SK-N-SH (cell line): ENCODE data around the gene TMEM221. TPM values are rescaled to one million over a fixed set of nuclear protein-coding genes. Genes with fewer than 3 reads are reported as not detected.
A peak's percentile ranks its signal among the peaks of the same experiment; 100 is the strongest.

Experiments
- CTCF ChIA-PET: fragments of 300-600, 350-600 bp; formaldehyde crosslinking; extraction: SDS; loops from one replicate; lab custom pipeline; 2021; lab: Yijun Ruan, JAX
- POLR2A ChIA-PET: fragments of 350-600 bp; sonication (Branson Sonifier 250); formaldehyde crosslinking; extraction: SDS; loops from one replicate; lab custom pipeline; 2020; ENCODE audit warnings: antibody characterized with exemption, inconsistent platforms; lab: Yijun Ruan, JAX
- DNase-seq: peaks from one replicate; pipeline ENCODE4 v3.0.0; 2012
- H2AFZ ChIP-seq: fragments of 200-600 bp; sonication (generic); 2 replicates; pipeline ENCODE4 v1.8.1; 2016; ENCODE audit warnings: antibody characterized with exemption, mild to moderate bottlenecking, low read depth
- H3F3A ChIP-seq: fragments of 200-600 bp; sonication (generic); replicated peaks from 2 replicates; pipeline ENCODE3; 2016; ENCODE audit warnings: antibody characterized with exemption, mild to moderate bottlenecking; ENCODE audit not compliant: insufficient read depth
- H3K27ac ChIP-seq, 2 experiments: fragments of 200-500 bp in 1 of 2; fragments of 200-600 bp in 1 of 2; sonication (Bioruptor generic) in 1 of 2; sonication (generic), shearing (Covaris generic) in 1 of 2; 2 replicates each; pipeline versions ENCODE4 v1.5.1 to v1.6.1; 2014 to 2016; ENCODE audit warnings: low read depth in 2 of 2, inconsistent platforms in 1 of 2, low read length in 1 of 2, mild to moderate bottlenecking in 1 of 2, mixed read lengths in 1 of 2
- H3K27me3 ChIP-seq: fragments of 200-600 bp; sonication (generic), shearing (Covaris generic); 2 replicates; pipeline ENCODE4 v1.6.1; 2016; ENCODE audit warnings: mixed run types; ENCODE audit not compliant: insufficient read depth
- H3K36me3 ChIP-seq, 2 experiments: fragments of 200-500 bp in 1 of 2; fragments of 200-600 bp in 1 of 2; sonication (Bioruptor generic) in 1 of 2; sonication (generic) in 1 of 2; replicated peaks in 1 of 2; 2 replicates each; pipeline versions ENCODE3 to v1.5.1; 2014 to 2016; ENCODE audit warnings: low read length in 1 of 2, mild to moderate bottlenecking in 1 of 2; ENCODE audit not compliant: insufficient read depth in 2 of 2, control insufficient read depth in 1 of 2
- H3K4me1 ChIP-seq, 2 experiments: fragments of 200-500 bp in 1 of 2; fragments of 200-600 bp in 1 of 2; sonication (Bioruptor generic) in 1 of 2; sonication (generic), shearing (Covaris generic) in 1 of 2; 2 replicates each; pipeline versions ENCODE4 v1.5.1 to v1.6.1; 2014 to 2016; ENCODE audit warnings: low read depth in 1 of 2, low read length in 1 of 2, mixed run types in 1 of 2; ENCODE audit not compliant: insufficient read depth in 2 of 2, control insufficient read depth in 1 of 2
- H3K4me2 ChIP-seq: fragments of 200-600 bp; sonication (generic), shearing (Covaris generic); 2 replicates; pipeline ENCODE4 v1.6.1; 2017; ENCODE audit warnings: mixed run types
- H3K4me3 ChIP-seq, 2 experiments: fragments of 200-500 bp in 1 of 2; fragments of 200-600 bp in 1 of 2; sonication (Bioruptor generic) in 1 of 2; sonication (generic), shearing (Covaris generic) in 1 of 2; 2 replicates each; pipeline versions ENCODE4 v1.5.1 to v1.8.1; 2014 to 2016; ENCODE audit warnings: low read depth in 2 of 2, inconsistent platforms in 1 of 2, low read length in 1 of 2, mild to moderate bottlenecking in 1 of 2, mixed read lengths in 1 of 2, moderate library complexity in 1 of 2
- H3K79me2 ChIP-seq: fragments of 200-600 bp; sonication (generic); 2 replicates; pipeline ENCODE4 v1.8.1; 2017; ENCODE audit warnings: mild to moderate bottlenecking; ENCODE audit not compliant: insufficient read depth
- H3K9ac ChIP-seq: fragments of 200-600 bp; sonication (generic); 2 replicates; pipeline ENCODE4 v1.6.1; 2017; ENCODE audit warnings: mixed run types
- H3K9me2 ChIP-seq: fragments of 200-600 bp; sonication (generic); 2 replicates; pipeline ENCODE4 v1.6.1; 2017; ENCODE audit warnings: mixed run types
- H3K9me3 ChIP-seq: fragments of 200-600 bp; sonication (generic); 2 replicates; pipeline ENCODE4 v1.6.1; 2017; ENCODE audit warnings: mixed run types, mild to moderate bottlenecking, moderate library complexity
- H4K20me1 ChIP-seq: fragments of 200-600 bp; sonication (generic); 2 replicates; pipeline ENCODE4 v1.6.1; 2017; ENCODE audit warnings: mild to moderate bottlenecking, mixed run types; ENCODE audit not compliant: insufficient read depth
- CHD2 ChIP-seq: fragments of 150-350 bp; IDR thresholded peaks from 2 replicates; pipeline ENCODE4 v1.6.1; 2018; ENCODE audit warnings: low read length; ENCODE audit not compliant: partially characterized antibody
- FOSL2 ChIP-seq: IDR thresholded peaks from 2 replicates; pipeline ENCODE4 v1.4.0; 2012; ENCODE audit warnings: low read depth, mild to moderate bottlenecking, moderate library complexity, borderline replicate concordance
- FOXM1 ChIP-seq: IDR thresholded peaks from 2 replicates; pipeline ENCODE4 v1.4.0; 2012; ENCODE audit warnings: low read depth, mild to moderate bottlenecking
- GATA2 ChIP-seq: sonication (generic); formaldehyde crosslinking; IDR thresholded peaks from 2 replicates; pipeline ENCODE4 v1.5.0; 2020; ENCODE audit warnings: mild to moderate bottlenecking, missing genetic modification reagents
- RCOR1 ChIP-seq: fragments of 150-350 bp; IDR thresholded peaks from 2 replicates; pipeline ENCODE4 v1.6.1; 2017; ENCODE audit warnings: antibody characterized with exemption, low read length
- REST ChIP-seq: IDR thresholded peaks from 2 replicates; pipeline ENCODE4 v1.6.1; 2012; ENCODE audit warnings: mild to moderate bottlenecking, low read depth, low read length, moderate library complexity
- YY1 ChIP-seq: IDR thresholded peaks from 2 replicates; pipeline ENCODE4 v1.4.0; 2012; ENCODE audit warnings: low read depth, mild to moderate bottlenecking
- WGBS: methylation state at CpG from one replicate; pipeline ENCODE4 v1.1.6; 2017; ENCODE audit warnings: low lambda C conversion rate; 5-methylcytosine and 5-hydroxymethylcytosine counted together
- polyA plus RNA-seq, 3 experiments: library from polyadenylated mRNA; depleted of rRNA; stranded (reverse); fragments of >200 nt; gene quantifications; 2 replicates each; pipeline ENCODE4 v1.2.3, GENCODE V29; 2012
- TF ChIP-seq, protein P1 (sequence below): fragments of 150-350 bp; IDR thresholded peaks from 2 replicates; pipeline ENCODE4 v1.6.1; 2016; ENCODE audit warnings: mild to moderate bottlenecking, low read depth, low read length
- TF ChIP-seq, protein P2 (sequence below): IDR thresholded peaks from 2 replicates; pipeline ENCODE4 v1.4.0; 2012; ENCODE audit warnings: low read depth

Gene TMEM221
- polyA plus RNA-seq, 1 of the 3 experiments (the other 2 are of a cell fraction), result 0.62 TPM

DNA sequence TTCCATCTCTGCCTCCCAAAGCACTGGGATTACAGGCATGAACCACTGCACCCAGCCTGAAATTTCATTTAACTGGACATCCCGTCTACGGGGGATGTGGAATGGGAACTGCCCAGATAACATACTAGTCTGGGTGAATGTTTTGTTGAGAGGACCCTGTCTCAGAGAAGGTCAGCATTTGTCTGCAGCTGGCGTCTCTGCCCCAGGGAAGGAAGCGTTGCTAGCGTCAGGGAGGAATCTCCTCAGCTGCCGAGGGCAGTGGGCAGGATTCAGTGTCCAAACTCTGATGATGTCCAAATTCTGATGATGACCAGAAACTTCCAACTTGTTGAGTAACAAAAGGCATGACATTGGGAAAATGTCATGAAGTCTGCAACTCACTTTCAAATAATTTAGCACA is 9.1 kb upstream of the TMEM221 start (continued):
- no peak for TF ChIP-seq REST
- TF ChIP-seq RCOR1, result no peak
- no peak for TF ChIP-seq FOXM1
- TF ChIP-seq CHD2, result no peak

- no peak overlapping the region for H3K4me3 ChIP-seq
- H3K36me3 ChIP-seq, result no peaks in the 10 kb centered on the region
- no peaks in the 10 kb centered on the region for H4K20me1 ChIP-seq
- no peak overlapping the region for H3K27ac ChIP-seq
- 79% methylated on average over 9 of the region's 11 CpGs for WGBS
- CTCF ChIA-PET, result interaction anchor here (1.7 kb wide), 1 partner anchor 9 kb away, joined by 8 read pairs; the partner anchor contains the start of gene TMEM221
- no peaks in the 10 kb centered on the region for H3K9me2 ChIP-seq
- H3K4me2 ChIP-seq, result no peak overlapping the region
- no peak overlapping the region for H3K9ac ChIP-seq
- DNase-seq, result no peak
- H3K4me1 ChIP-seq, result no peaks in the 10 kb centered on the region; a peak in 1 of 4 replicates
- H2AFZ ChIP-seq, result no peak overlapping the region
- H3K9me3 ChIP-seq, result no peaks in the 10 kb centered on the region
- H3F3A ChIP-seq, result no peaks in the 10 kb centered on the region
- TF ChIP-seq GATA2 (CRISPR knock-in tag), result no peak
- TF ChIP-seq, all 33 proteins: peak for 0
- H3K27me3 ChIP-seq, result peaks cover 29% of the 10 kb centered on the region
- H3K79me2 ChIP-seq, result no peaks in the 10 kb centered on the region
- POLR2A ChIA-PET, result no interaction called here
Observed at GRCh38 chr19:17456127-17456526, 7.7 kb upstream of the TMEM221 start.

DNA sequence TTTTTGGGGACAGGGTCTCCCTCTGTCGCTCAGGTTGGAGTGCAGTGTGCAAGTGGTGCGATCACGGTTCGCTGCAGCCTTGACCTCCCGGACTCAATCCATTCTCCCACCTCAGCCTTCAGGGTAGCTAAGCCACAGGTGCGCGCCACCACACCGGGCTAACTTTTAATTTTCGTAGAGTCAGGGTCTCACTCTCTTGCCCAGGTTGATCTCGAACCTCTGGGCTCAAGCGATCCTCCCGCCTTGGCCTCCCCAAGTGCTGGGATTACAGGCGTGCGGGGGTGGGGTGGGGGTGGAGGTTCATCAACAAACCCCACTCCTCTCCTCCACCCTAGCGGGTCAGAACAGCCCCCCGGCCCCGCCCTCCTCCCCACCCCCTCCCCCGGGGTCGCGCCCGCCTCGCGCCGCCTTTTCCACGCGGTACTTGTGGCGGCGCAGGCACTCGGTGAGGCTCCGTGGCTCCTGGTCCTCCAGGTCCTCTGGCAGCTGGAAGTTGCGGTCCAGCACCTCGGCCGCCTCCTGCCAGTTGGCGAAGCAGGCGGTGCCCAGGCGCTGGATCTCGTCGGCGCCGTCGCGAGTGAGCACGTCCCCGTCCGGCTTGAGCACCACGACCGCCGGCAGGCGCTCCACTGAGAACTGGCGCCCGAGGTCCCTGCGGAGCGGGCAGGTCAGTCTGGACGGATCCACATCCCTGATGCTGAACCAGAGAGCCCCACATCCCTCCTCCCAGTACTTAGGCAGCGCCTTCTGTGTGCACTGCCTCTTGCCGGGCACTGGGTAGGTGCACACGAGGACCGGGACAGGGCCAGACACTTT is 7.0 kb upstream of the TMEM221 start:
- Histone ChIP-seq H3F3A (no peaks in the 10 kb centered on the region), H3K79me2 (no peaks in the 10 kb centered on the region), H3K4me1 (no peaks in the 10 kb centered on the region; a peak in 1 of 4 replicates), H3K9me2 (no peaks in the 10 kb centered on the region), H3K4me2 (no peak overlapping the region), H4K20me1 (no peaks in the 10 kb centered on the region), H3K9ac (no peak overlapping the region), H3K36me3 (no peaks in the 10 kb centered on the region), H3K27ac (no peak overlapping the region), H3K9me3 (no peaks in the 10 kb centered on the region), H2AFZ (no peak overlapping the region), H3K27me3 (peaks cover 28% of the 10 kb centered on the region), H3K4me3 (no peak overlapping the region)
- peak; percentile 65 for DNase-seq
- POLR2A ChIA-PET, result no interaction called here
- CTCF ChIA-PET, result interaction anchor here (1.4 to 1.5 kb wide), 2 partner anchors 41 to 196 kb away, joined by 3 read pairs; no protein-coding TSS in a partner anchor
- WGBS, result 12% methylated on average over 17 of the region's 58 CpGs
- no peak for TF ChIP-seq YY1
- TF ChIP-seq, protein P1, sequence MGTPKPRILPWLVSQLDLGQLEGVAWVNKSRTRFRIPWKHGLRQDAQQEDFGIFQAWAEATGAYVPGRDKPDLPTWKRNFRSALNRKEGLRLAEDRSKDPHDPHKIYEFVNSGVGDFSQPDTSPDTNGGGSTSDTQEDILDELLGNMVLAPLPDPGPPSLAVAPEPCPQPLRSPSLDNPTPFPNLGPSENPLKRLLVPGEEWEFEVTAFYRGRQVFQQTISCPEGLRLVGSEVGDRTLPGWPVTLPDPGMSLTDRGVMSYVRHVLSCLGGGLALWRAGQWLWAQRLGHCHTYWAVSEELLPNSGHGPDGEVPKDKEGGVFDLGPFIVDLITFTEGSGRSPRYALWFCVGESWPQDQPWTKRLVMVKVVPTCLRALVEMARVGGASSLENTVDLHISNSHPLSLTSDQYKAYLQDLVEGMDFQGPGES, result no peak
- TF ChIP-seq, protein P2, sequence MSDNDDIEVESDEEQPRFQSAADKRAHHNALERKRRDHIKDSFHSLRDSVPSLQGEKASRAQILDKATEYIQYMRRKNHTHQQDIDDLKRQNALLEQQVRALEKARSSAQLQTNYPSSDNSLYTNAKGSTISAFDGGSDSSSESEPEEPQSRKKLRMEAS, result no peak
- TF ChIP-seq FOSL2, result no peak
